Tibial nerve (tissue), 4 donors: Measurements from ENCODE around the gene GBP4. TPM values are rescaled to one million over a fixed set of nuclear protein-coding genes. Genes with fewer than 3 reads are reported as not detected.

Experiments
- DNase-seq, 2 donors: peaks; one replicate each; pipeline ENCODE4 v3.0.0-alpha.2; 2019; ENCODE audit warnings: low spot score in 2 of 2
- H3K27ac ChIP-seq, 4 donors: fragments of 200-600 bp; sonication (generic) in 3 of 4; one replicate each; pipeline ENCODE4 v1.5.1; 2017 to 2019; ENCODE audit warnings: mild to moderate bottlenecking in 1 of 4
- H3K27me3 ChIP-seq, 2 donors: fragments of 200-600 bp; sonication (generic) in 1 of 2; one replicate each; pipeline versions ENCODE4 v1.5.1 to v1.6.0; 2017 to 2019
- H3K36me3 ChIP-seq, 3 donors: fragments of 200-600 bp; sonication (generic); one replicate each; pipeline ENCODE4 v1.5.1; 2018 to 2019
- H3K4me1 ChIP-seq, 4 donors: fragments of 200-600 bp; sonication (generic) in 3 of 4; one replicate each; pipeline ENCODE4 v1.5.1; 2017 to 2019
- H3K4me3 ChIP-seq, 4 donors: fragments of 200-600 bp; sonication (generic) in 3 of 4; one replicate each; pipeline ENCODE4 v1.5.1; 2017 to 2019; ENCODE audit warnings: mild to moderate bottlenecking in 1 of 4, moderate library complexity in 1 of 4
- H3K9me3 ChIP-seq, 4 donors: fragments of 200-600 bp; sonication (generic) in 3 of 4; one replicate each; pipeline ENCODE4 v1.5.1; 2017 to 2019
- EP300 ChIP-seq, 2 donors: sonication (generic); formaldehyde crosslinking; IDR thresholded peaks; one replicate each; pipeline ENCODE4 v1.6.1; 2017; ENCODE audit warnings: antibody characterized with exemption in 2 of 2, mild to moderate bottlenecking in 1 of 2
- POLR2A ChIP-seq, 2 donors: fragments of 450-650 bp; IDR thresholded peaks; one replicate each; pipeline ENCODE4 v1.6.1; 2017; ENCODE audit warnings: antibody characterized with exemption in 2 of 2, mild to moderate bottlenecking in 2 of 2, moderate library complexity in 2 of 2
- WGBS, 2 donors: methylation state at CpG; one replicate each; pipeline ENCODE4 v1.1.5; 2018; 5-methylcytosine and 5-hydroxymethylcytosine counted together
- total RNA-seq, 4 donors: library from RNA; depleted of rRNA; stranded (reverse); fragments of >200 nt; gene quantifications; one replicate each; pipeline ENCODE4 v1.1.0, GENCODE V29; 2016
- TF ChIP-seq, protein P1 (sequence below), 5 experiments: fragments of 200-600 bp in 3 of 5; fragments of 450-650 bp in 2 of 5; sonication (generic) in 3 of 5; IDR thresholded peaks; one replicate each; pipeline ENCODE4 v1.5.1; 2016 to 2019; ENCODE audit warnings: antibody characterized with exemption in 5 of 5, mild to moderate bottlenecking in 3 of 5, moderate library complexity in 2 of 5

GBP4 gene
- total RNA-seq, 4 donors from 2014 or later = 4.0 to 24.0 (median 11.3) TPM

- Histone ChIP-seq H3K4me1 (no peaks in the 10 kb centered on the region), H3K27me3 (no peaks in the 10 kb centered on the region), H3K36me3 (peaks cover 0 to 18% (median 0%) of the 10 kb centered on the region in 3 donors), H3K4me3 (no peak overlapping the region), H3K9me3 (peaks cover 0 to 11% (median 3%) of the 10 kb centered on the region in 4 donors), H3K27ac (no peak overlapping the region)
- 60 to 62% methylated on average over 2 of the region's 2 CpGs for WGBS, 2 donors
- DNase-seq = no peak
- no peak for TF ChIP-seq EP300 (IDR thresholded peaks at IDR 0.05)
- TF ChIP-seq, protein P1, sequence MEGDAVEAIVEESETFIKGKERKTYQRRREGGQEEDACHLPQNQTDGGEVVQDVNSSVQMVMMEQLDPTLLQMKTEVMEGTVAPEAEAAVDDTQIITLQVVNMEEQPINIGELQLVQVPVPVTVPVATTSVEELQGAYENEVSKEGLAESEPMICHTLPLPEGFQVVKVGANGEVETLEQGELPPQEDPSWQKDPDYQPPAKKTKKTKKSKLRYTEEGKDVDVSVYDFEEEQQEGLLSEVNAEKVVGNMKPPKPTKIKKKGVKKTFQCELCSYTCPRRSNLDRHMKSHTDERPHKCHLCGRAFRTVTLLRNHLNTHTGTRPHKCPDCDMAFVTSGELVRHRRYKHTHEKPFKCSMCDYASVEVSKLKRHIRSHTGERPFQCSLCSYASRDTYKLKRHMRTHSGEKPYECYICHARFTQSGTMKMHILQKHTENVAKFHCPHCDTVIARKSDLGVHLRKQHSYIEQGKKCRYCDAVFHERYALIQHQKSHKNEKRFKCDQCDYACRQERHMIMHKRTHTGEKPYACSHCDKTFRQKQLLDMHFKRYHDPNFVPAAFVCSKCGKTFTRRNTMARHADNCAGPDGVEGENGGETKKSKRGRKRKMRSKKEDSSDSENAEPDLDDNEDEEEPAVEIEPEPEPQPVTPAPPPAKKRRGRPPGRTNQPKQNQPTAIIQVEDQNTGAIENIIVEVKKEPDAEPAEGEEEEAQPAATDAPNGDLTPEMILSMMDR (IDR thresholded peaks at IDR 0.05) = no peak
- no peak for TF ChIP-seq POLR2A (IDR thresholded peaks at IDR 0.05)
Measured at GRCh38 chr1:89179343-89179742, 19.4 kb downstream of the GBP4 start.

- no peaks in the 10 kb centered on the region for H3K36me3 ChIP-seq
- no peak for DNase-seq
- no peaks in the 10 kb centered on the region for H3K27me3 ChIP-seq
- no peak overlapping the region for H3K4me3 ChIP-seq
- TF ChIP-seq, protein P1 (IDR thresholded peaks at IDR 0.05) = no peak
- TF ChIP-seq POLR2A (IDR thresholded peaks at IDR 0.05) = no peak
- no peak for TF ChIP-seq EP300 (IDR thresholded peaks at IDR 0.05)
- H3K9me3 ChIP-seq = no peaks in the 10 kb centered on the region
- no peak overlapping the region for H3K27ac ChIP-seq
- no peaks in the 10 kb centered on the region for H3K4me1 ChIP-seq
- WGBS, 2 donors = 95 to 98% methylated on average over 2 of the region's 2 CpGs
Measured at GRCh38 chr1:89176971-89177370, 21.8 kb downstream of the GBP4 start.

DNA sequence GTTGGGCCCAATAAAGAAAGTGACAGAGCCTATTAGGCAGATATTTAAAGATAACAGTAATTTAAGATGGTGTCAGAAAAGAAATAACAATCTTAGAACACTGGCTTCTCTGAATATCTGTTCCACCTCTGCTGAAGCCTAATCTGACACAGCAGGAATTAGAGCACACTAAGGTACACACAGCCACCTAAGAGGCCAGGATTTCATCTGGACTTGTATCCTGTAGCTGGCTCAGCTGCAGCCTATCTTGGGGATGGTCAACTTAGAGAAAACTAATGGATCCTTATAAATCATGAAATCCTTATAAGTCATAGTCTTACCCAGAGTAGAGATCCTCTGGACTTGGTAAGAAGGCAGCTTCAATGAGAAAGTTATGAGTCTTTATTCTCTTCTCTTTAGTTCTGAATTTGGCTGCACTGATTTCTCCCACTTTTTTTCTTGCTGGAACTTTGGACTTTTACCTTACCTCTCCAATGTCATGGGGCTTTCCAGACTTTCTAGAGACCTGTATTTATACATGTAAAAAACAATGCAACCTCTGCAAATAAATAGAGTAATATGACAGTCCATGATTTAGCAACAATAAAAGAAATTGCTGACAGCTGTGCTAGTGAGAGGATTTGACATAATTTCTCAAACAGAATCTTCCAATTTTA lies 23.0 kb downstream of the GBP4 start, which contains the start of gene GBP7:
GBP7 (minus strand) TSS at position 403 of the 656 bp plus-strand sequence. CDS start 4,068 bp downstream, outside the sequence.
- Histone ChIP-seq H3K27ac (no peak within 1 kb of the TSS), H3K36me3 (no peaks in the 10 kb centered on the region), H3K4me1 (no peaks in the 10 kb centered on the region), H3K27me3 (no peaks in the 10 kb centered on the region), H3K4me3 (no peak within 1 kb of the TSS), H3K9me3 (no peaks in the 10 kb centered on the region)
- DNase-seq = no peak
- TF ChIP-seq POLR2A (IDR thresholded peaks at IDR 0.05) (no peak), EP300 (IDR thresholded peaks at IDR 0.05) (no peak)
- TF ChIP-seq, protein P1 (IDR thresholded peaks at IDR 0.05) = no peak

DNA sequence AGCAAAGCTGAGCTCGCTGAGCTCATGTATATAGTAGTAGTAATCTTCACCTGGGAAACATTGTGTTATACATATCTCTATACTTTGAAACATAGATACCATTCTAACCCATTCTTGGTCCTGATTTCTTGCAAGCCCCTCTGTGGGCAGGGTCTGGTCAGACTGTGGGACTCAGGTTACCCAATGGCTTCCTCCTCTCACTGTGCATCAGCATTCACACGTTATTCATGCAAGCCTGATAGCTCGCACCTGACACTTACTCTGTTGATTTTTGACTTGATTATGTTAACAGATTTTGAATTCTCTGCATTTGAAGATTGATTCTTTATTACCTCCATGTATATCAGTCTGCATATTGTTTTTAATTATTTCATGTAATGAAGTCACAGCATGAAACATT lies 24.3 kb downstream of the GBP4 start:
- no peaks in the 10 kb centered on the region for H3K27me3 ChIP-seq
- TF ChIP-seq EP300 (IDR thresholded peaks at IDR 0.05) (no peak), POLR2A (IDR thresholded peaks at IDR 0.05) (no peak)
- TF ChIP-seq, protein P1 (IDR thresholded peaks at IDR 0.05) = no peak
- H3K4me1 ChIP-seq = no peaks in the 10 kb centered on the region
- no peak overlapping the region for H3K4me3 ChIP-seq
- H3K27ac ChIP-seq = no peak overlapping the region
- 88 to 94% methylated on average over 3 of the region's 3 CpGs for WGBS, 2 donors
- no peak for DNase-seq
- H3K36me3 ChIP-seq = no peaks in the 10 kb centered on the region
- H3K9me3 ChIP-seq = no peaks in the 10 kb centered on the region

GRCh38 chr1:89172468-89173143 lies 26.1 kb downstream of the GBP4 start:
- no peaks in the 10 kb centered on the region for H3K27me3 ChIP-seq
- H3K4me3 ChIP-seq = no peak overlapping the region
- 95 to 97% methylated on average over 4 of the region's 4 CpGs for WGBS, 2 donors
- no peaks in the 10 kb centered on the region for H3K36me3 ChIP-seq
- no peak for DNase-seq
- no peaks in the 10 kb centered on the region for H3K4me1 ChIP-seq
- no peak overlapping the region for H3K27ac ChIP-seq
- TF ChIP-seq POLR2A (IDR thresholded peaks at IDR 0.05) (no peak), EP300 (IDR thresholded peaks at IDR 0.05) (no peak)
- TF ChIP-seq, protein P1 (IDR thresholded peaks at IDR 0.05) = no peak
- no peaks in the 10 kb centered on the region for H3K9me3 ChIP-seq
